KMS-11 (cell line): ENCODE measurements around the gene CGB2.
"Not testable (repeated sequence)": the region's sequence is repeated elsewhere in the genome, so short reads cannot be mapped to it uniquely, and the experiment has no call there.

Source experiments
- H2AFZ ChIP-seq: fragments of 200-600 bp; sonication (generic); 2 replicates; pipeline ENCODE4 v1.6.1; 2016; ENCODE audit warnings: antibody characterized with exemption, mixed run types, low read depth
- H3K27ac ChIP-seq: fragments of 200-600 bp; sonication (generic); 2 replicates; pipeline ENCODE4 v1.6.1; 2016; ENCODE audit warnings: mild to moderate bottlenecking, mixed run types
- H3K27me3 ChIP-seq: fragments of 200-600 bp; sonication (generic); 2 replicates; pipeline ENCODE4 v1.6.1; 2017; ENCODE audit warnings: mild to moderate bottlenecking, low read depth, mixed run types, moderate library complexity; ENCODE audit not compliant: insufficient read depth
- H3K36me3 ChIP-seq: fragments of 200-600 bp; sonication (generic); 2 replicates; pipeline ENCODE4 v1.6.1; 2017; ENCODE audit warnings: mild to moderate bottlenecking, mixed run types; ENCODE audit not compliant: insufficient read depth
- H3K4me1 ChIP-seq: fragments of 200-600 bp; sonication (generic); 2 replicates; pipeline ENCODE4 v1.6.1; 2016; ENCODE audit warnings: mild to moderate bottlenecking, low read depth, mixed run types; ENCODE audit not compliant: poor library complexity, severe bottlenecking
- H3K4me2 ChIP-seq: fragments of 200-600 bp; sonication (generic); 2 replicates; pipeline ENCODE4 v1.7.0; 2016; ENCODE audit warnings: mild to moderate bottlenecking, mixed run types
- H3K4me3 ChIP-seq: fragments of 200-600 bp; sonication (generic); IDR thresholded peaks from 2 replicates; pipeline ENCODE4 v1.6.1; 2017; ENCODE audit warnings: low read depth, low read length, mixed read lengths; ENCODE audit not compliant: insufficient read depth
- H3K79me2 ChIP-seq: fragments of 200-600 bp; sonication (generic); 2 replicates; pipeline ENCODE4 v1.6.1; 2016; ENCODE audit warnings: low read depth, mixed run types; ENCODE audit not compliant: insufficient read depth
- H3K9ac ChIP-seq: fragments of 200-600 bp; sonication (generic); 2 replicates; pipeline ENCODE4 v1.6.1; 2016; ENCODE audit warnings: mild to moderate bottlenecking, mixed run types
- H4K20me1 ChIP-seq: fragments of 200-600 bp; sonication (generic); 2 replicates; pipeline ENCODE4 v1.6.1; 2016; ENCODE audit warnings: mild to moderate bottlenecking, mixed run types; ENCODE audit not compliant: insufficient read depth
- CTCF ChIP-seq: fragments of 200-600 bp; sonication (generic); conservative IDR thresholded peaks from 2 replicates; pipeline ENCODE4 v1.6.1; 2017; ENCODE audit warnings: low read depth, mild to moderate bottlenecking, antibody characterized with exemption, low read length, moderate library complexity, mixed read lengths

Gene CGB2

GRCh38 chr19:49025599-49025998, 6.1 kb upstream of the CGB2 start:
- H3K4me2 ChIP-seq, H4K20me1 ChIP-seq: not testable (repeated sequence)

GRCh38 chr19:49028686-49029085, 3.0 kb upstream of the CGB2 start:
- not testable (repeated sequence) for H3K79me2 ChIP-seq, H3K4me3 ChIP-seq, H3K4me1 ChIP-seq, H3K36me3 ChIP-seq, H3K4me2 ChIP-seq, H3K27ac ChIP-seq, H4K20me1 ChIP-seq, H3K27me3 ChIP-seq, H2AFZ ChIP-seq, H3K9ac ChIP-seq

More at GRCh38 chr19:49025599-49025998, 6.1 kb upstream of the CGB2 start:
- not testable (repeated sequence) for H3K27ac ChIP-seq, H2AFZ ChIP-seq, H3K9ac ChIP-seq, H3K79me2 ChIP-seq, H3K36me3 ChIP-seq, H3K4me1 ChIP-seq, H3K4me3 ChIP-seq
- peaks cover 15% of the 10 kb centered on the region; the same call in 1 of the 2 replicates for H3K27me3 ChIP-seq

GRCh38 chr19:49029749-49030148, 1.9 kb upstream of the CGB2 start:
- H3K4me1 ChIP-seq, H3K27ac ChIP-seq: not testable (repeated sequence)

GRCh38 chr19:49030323-49030722, 1.4 kb upstream of the CGB2 start:
- H3K27me3 ChIP-seq = peaks cover 15% of the 10 kb centered on the region
- not testable (repeated sequence) for H3K4me2 ChIP-seq, H3K36me3 ChIP-seq, H3K4me1 ChIP-seq, H3K4me3 ChIP-seq, H2AFZ ChIP-seq, H4K20me1 ChIP-seq, H3K27ac ChIP-seq, H3K79me2 ChIP-seq, H3K9ac ChIP-seq

More at GRCh38 chr19:49029749-49030148, 1.9 kb upstream of the CGB2 start:
- not testable (repeated sequence) for H3K36me3 ChIP-seq, H2AFZ ChIP-seq, H3K9ac ChIP-seq, H4K20me1 ChIP-seq, H3K4me3 ChIP-seq, H3K79me2 ChIP-seq, H3K4me2 ChIP-seq
- H3K27me3 ChIP-seq = peaks cover 15% of the 10 kb centered on the region

GRCh38 chr19:49036815-49037214, 5.1 kb downstream of the CGB2 start, which contains the start of gene CGB1:
TSS of gene CGB1 (minus strand) at chr19:49036895. CDS start at chr19:49036711, 184 bp downstream.
- not testable (repeated sequence) for H3K36me3 ChIP-seq, H3K79me2 ChIP-seq

GRCh38 chr19:49038111-49038510, 6.4 kb downstream of the CGB2 start:
- not testable (repeated sequence) for H3K36me3 ChIP-seq, H3K9ac ChIP-seq, H3K4me2 ChIP-seq, H3K4me3 ChIP-seq, H3K27ac ChIP-seq, H3K4me1 ChIP-seq, H4K20me1 ChIP-seq, H2AFZ ChIP-seq, H3K79me2 ChIP-seq
- H3K27me3 ChIP-seq = peaks cover 55% of the 10 kb centered on the region

More at GRCh38 chr19:49036815-49037214, 5.1 kb downstream of the CGB2 start, which contains the start of gene CGB1:
- peak; percentile 65 for TF ChIP-seq CTCF
- H3K27ac ChIP-seq, H2AFZ ChIP-seq, H4K20me1 ChIP-seq, H3K4me3 ChIP-seq, H3K9ac ChIP-seq, H3K4me2 ChIP-seq, H3K4me1 ChIP-seq: not testable (repeated sequence)
- peaks cover 46% of the 10 kb centered on the region for H3K27me3 ChIP-seq

GRCh38 chr19:49038557-49039276, 7.0 kb downstream of the CGB2 start:
- H2AFZ ChIP-seq, H3K27ac ChIP-seq, H3K9ac ChIP-seq, H3K4me1 ChIP-seq, H3K36me3 ChIP-seq, H3K4me3 ChIP-seq, H3K4me2 ChIP-seq, H3K79me2 ChIP-seq, H4K20me1 ChIP-seq: not testable (repeated sequence)
- H3K27me3 ChIP-seq = peaks cover 59% of the 10 kb centered on the region

- not testable (repeated sequence) for H3K27ac ChIP-seq, H2AFZ ChIP-seq, H3K36me3 ChIP-seq, H3K79me2 ChIP-seq, H3K4me1 ChIP-seq, H4K20me1 ChIP-seq, H3K4me2 ChIP-seq, H3K9ac ChIP-seq, H3K4me3 ChIP-seq
- H3K27me3 ChIP-seq = peaks cover 56% of the 10 kb centered on the region
Measured at GRCh38 chr19:49039736-49040135, 8.0 kb downstream of the CGB2 start.
